Renal cortex interstitium (tissue), 15 donors: ENCODE results near the gene LDHAL6B. TPM values are rescaled to one million over a fixed set of nuclear protein-coding genes. Genes with fewer than 3 reads are reported as not detected.
A peak's percentile ranks its signal among the peaks of the same experiment; 100 is the strongest.
"Not testable (repeated sequence)": the region's sequence is repeated elsewhere in the genome, so short reads cannot be mapped to it uniquely, and the experiment has no call there.

ENCODE experiments used
- DNase-seq, 11 donors: peaks; one replicate each; pipeline ENCODE4 v3.0.0-alpha.2; 2013; ENCODE audit warnings: low read depth in 9 of 11, low spot score in 4 of 11; ENCODE audit errors: extremely low read depth in 1 of 11
- long read RNA-seq, 16 experiments: transcript quantifications; one replicate each; lab custom pipeline, GENCODE V29; 2026
- polyA plus RNA-seq, 3 donors: library from polyadenylated mRNA; unstranded; fragments of 120-200 nt; gene quantifications; one replicate each; pipeline ENCODE4 v1.2.1, GENCODE V29; 2013; ENCODE audit not compliant: insufficient read length in 3 of 3

Gene LDHAL6B
- under 1 TPM; 0.17 to 0.45 (median 0.19) TPM for polyA plus RNA-seq
- long read RNA-seq, donor 1, partial matches to known transcripts: 11 of 11 reads
- long read RNA-seq, donor 1, other reads (novel, unspliced or antisense): 0 of 11 reads
- long read RNA-seq, donor 2: 0 reads
- long read RNA-seq, donor 3, partial matches to known transcripts: 0 of 1 reads
- long read RNA-seq, donor 3, other reads (novel, unspliced or antisense): 0 of 1 reads
- long read RNA-seq, donor 4: 0 reads
- long read RNA-seq, donor 5: 0 reads
- long read RNA-seq, donor 6, partial matches to known transcripts: 10 of 11 reads
- long read RNA-seq, donor 6, other reads (novel, unspliced or antisense): 0 of 11 reads
- long read RNA-seq, donor 7: 0 reads
- long read RNA-seq, donor 8: 0 reads
- long read RNA-seq, donor 9: 0 reads
- long read RNA-seq, donor 10, partial matches to known transcripts: 12 of 12 reads
- long read RNA-seq, donor 10, other reads (novel, unspliced or antisense): 0 of 12 reads
- long read RNA-seq, donor 11: 0 reads
- long read RNA-seq, donor 12: 0 reads
- long read RNA-seq, donor 13: 0 reads
- long read RNA-seq, donor 14: 0 reads
- long read RNA-seq, donor 15, partial matches to known transcripts: 0 of 1 reads
- long read RNA-seq, donor 15, other reads (novel, unspliced or antisense): 0 of 1 reads
- long read RNA-seq, donor 16: 0 reads

GRCh38 chr15:59206623-59207183 is at the start of gene LDHAL6B:
Gene LDHAL6B, plus strand, starts transcription at chr15:59206843. Its CDS starts 98 bp downstream, at chr15:59206941.
- DNase-seq: no peak

- no peak for DNase-seq
Observed at GRCh38 chr15:59157396-59157795, 49.2 kb upstream of the LDHAL6B start.

GRCh38 chr15:59157840-59158700 is 48.6 kb upstream of the LDHAL6B start:
- DNase-seq: no peak

GRCh38 chr15:59158701-59159034 is 48.0 kb upstream of the LDHAL6B start:
- DNase-seq: no peak

GRCh38 chr15:59159210-59159609 is 47.4 kb upstream of the LDHAL6B start:
- no peak for DNase-seq

- DNase-seq: no peak
Observed at GRCh38 chr15:59160880-59161593, 45.6 kb upstream of the LDHAL6B start.

GRCh38 chr15:59162080-59162479 is 44.6 kb upstream of the LDHAL6B start:
- DNase-seq: not testable (repeated sequence)

GRCh38 chr15:59165726-59166125 is 40.9 kb upstream of the LDHAL6B start:
- DNase-seq: peak in 3 of 11 donors; percentile 21 to 41 (median 33)

GRCh38 chr15:59166166-59166565 is 40.5 kb upstream of the LDHAL6B start:
- DNase-seq: no peak

- no peak for DNase-seq
Observed at GRCh38 chr15:59166601-59167265, 39.9 kb upstream of the LDHAL6B start.

GRCh38 chr15:59168536-59168935 is 38.1 kb upstream of the LDHAL6B start:
- DNase-seq: no peak

GRCh38 chr15:59169251-59169708 is 37.4 kb upstream of the LDHAL6B start:
- DNase-seq: no peak

- no peak for DNase-seq
Observed at GRCh38 chr15:59170295-59171066, 36.2 kb upstream of the LDHAL6B start.

- no peak for DNase-seq
Observed at GRCh38 chr15:59171067-59171397, 35.6 kb upstream of the LDHAL6B start.

GRCh38 chr15:59172289-59172901 is 34.2 kb upstream of the LDHAL6B start:
- DNase-seq: no peak

GRCh38 chr15:59173194-59173593 is 33.4 kb upstream of the LDHAL6B start:
- DNase-seq: no peak
